Measurements from ENCODE around the gene MRM2.

MRM2 gene

GRCh38 chr7:2281541-2281940 lies 39.5 kb upstream of the MRM2 start:
- no peak for TF ChIP-seq FOXP2 (optimal IDR thresholded peaks at IDR 0.05; ENCODE audit: control extremely low read depth, extremely low read length, insufficient read depth)
- no peak for TF ChIP-seq EZH2 (IDR thresholded peaks at IDR 0.05)
- no peak for TF ChIP-seq POLR2AphosphoS5 (IDR thresholded peaks at IDR 0.05; ENCODE audit: borderline replicate concordance, low read depth, low read length)
- no peak overlapping the region for H3K4me3 ChIP-seq
- no peak overlapping the region for H3K27ac ChIP-seq
- H3K9ac ChIP-seq (ENCODE audit: insufficient read length) = no peak overlapping the region
- H3K36me3 ChIP-seq (ENCODE audit: insufficient read depth, low read length) = no peaks in the 10 kb centered on the region
- no peak for DNase-seq (ENCODE audit: low read depth, low spot score)
- no peaks in the 10 kb centered on the region for H3K9me3 ChIP-seq (ENCODE audit: low read depth, low read length)

GRCh38 chr7:2280424-2280823 lies 38.4 kb upstream of the MRM2 start:
- DNase-seq (ENCODE audit: low read depth, low spot score) = no peak
- Histone ChIP-seq H3K27ac (no peak overlapping the region), H3K36me3 (ENCODE audit: insufficient read depth, low read length) (no peaks in the 10 kb centered on the region), H3K9ac (ENCODE audit: insufficient read length) (no peak overlapping the region), H3K4me3 (no peak overlapping the region), H3K9me3 (ENCODE audit: low read depth, low read length) (no peaks in the 10 kb centered on the region)
- TF ChIP-seq POLR2AphosphoS5 (IDR thresholded peaks at IDR 0.05; ENCODE audit: borderline replicate concordance, low read depth, low read length) (no peak), FOXP2 (optimal IDR thresholded peaks at IDR 0.05; ENCODE audit: control extremely low read depth, extremely low read length, insufficient read depth) (no peak), EZH2 (IDR thresholded peaks at IDR 0.05) (no peak)

GRCh38 chr7:2279896-2280295 lies 37.9 kb upstream of the MRM2 start:
- Histone ChIP-seq H3K36me3 (ENCODE audit: insufficient read depth, low read length) (no peaks in the 10 kb centered on the region), H3K4me3 (no peak overlapping the region), H3K9ac (ENCODE audit: insufficient read length) (no peak overlapping the region), H3K27ac (0 out of 2 replicates have a peak overlapping the region, but pooled peaks have one; percentile 26), H3K9me3 (ENCODE audit: low read depth, low read length) (no peaks in the 10 kb centered on the region)
- no peak for DNase-seq (ENCODE audit: low read depth, low spot score)
- TF ChIP-seq EZH2 (IDR thresholded peaks at IDR 0.05) = no peak
- TF ChIP-seq FOXP2 (optimal IDR thresholded peaks at IDR 0.05; ENCODE audit: control extremely low read depth, extremely low read length, insufficient read depth) = no peak
- no peak for TF ChIP-seq POLR2AphosphoS5 (IDR thresholded peaks at IDR 0.05; ENCODE audit: borderline replicate concordance, low read depth, low read length)

GRCh38 chr7:2278026-2278425 lies 36.0 kb upstream of the MRM2 start:
- TF ChIP-seq POLR2AphosphoS5 (IDR thresholded peaks at IDR 0.05; ENCODE audit: borderline replicate concordance, low read depth, low read length) (no peak), EZH2 (IDR thresholded peaks at IDR 0.05) (no peak), FOXP2 (optimal IDR thresholded peaks at IDR 0.05; ENCODE audit: control extremely low read depth, extremely low read length, insufficient read depth) (no peak)
- H3K9ac ChIP-seq (ENCODE audit: insufficient read length) = no peak overlapping the region
- DNase-seq (ENCODE audit: low read depth, low spot score) = no peak
- H3K9me3 ChIP-seq (ENCODE audit: low read depth, low read length) = no peaks in the 10 kb centered on the region
- H3K4me3 ChIP-seq = no peak overlapping the region
- H3K36me3 ChIP-seq (ENCODE audit: insufficient read depth, low read length) = no peaks in the 10 kb centered on the region
- H3K27ac ChIP-seq = no peak overlapping the region

GRCh38 chr7:2276107-2276506 lies 34.1 kb upstream of the MRM2 start:
- no peak for DNase-seq (ENCODE audit: low read depth, low spot score)
- no peak overlapping the region for H3K9ac ChIP-seq (ENCODE audit: insufficient read length)
- no peak overlapping the region for H3K4me3 ChIP-seq
- no peaks in the 10 kb centered on the region for H3K9me3 ChIP-seq (ENCODE audit: low read depth, low read length)
- TF ChIP-seq POLR2AphosphoS5 (IDR thresholded peaks at IDR 0.05; ENCODE audit: borderline replicate concordance, low read depth, low read length) = no peak
- TF ChIP-seq EZH2 (IDR thresholded peaks at IDR 0.05) = no peak
- TF ChIP-seq FOXP2 (optimal IDR thresholded peaks at IDR 0.05; ENCODE audit: control extremely low read depth, extremely low read length, insufficient read depth) = no peak
- no peaks in the 10 kb centered on the region for H3K36me3 ChIP-seq (ENCODE audit: insufficient read depth, low read length)
- no peak overlapping the region for H3K27ac ChIP-seq

GRCh38 chr7:2275101-2275500 lies 33.1 kb upstream of the MRM2 start:
- H3K36me3 ChIP-seq (ENCODE audit: insufficient read depth, low read length) = no peaks in the 10 kb centered on the region
- no peak overlapping the region for H3K4me3 ChIP-seq
- no peak for DNase-seq (ENCODE audit: low read depth, low spot score)
- no peak overlapping the region for H3K27ac ChIP-seq
- H3K9ac ChIP-seq (ENCODE audit: insufficient read length) = no peak overlapping the region
- no peaks in the 10 kb centered on the region for H3K9me3 ChIP-seq (ENCODE audit: low read depth, low read length)
- TF ChIP-seq POLR2AphosphoS5 (IDR thresholded peaks at IDR 0.05; ENCODE audit: borderline replicate concordance, low read depth, low read length) (no peak), EZH2 (IDR thresholded peaks at IDR 0.05) (no peak), FOXP2 (optimal IDR thresholded peaks at IDR 0.05; ENCODE audit: control extremely low read depth, extremely low read length, insufficient read depth) (no peak)

- Histone ChIP-seq H3K9me3 (ENCODE audit: low read depth, low read length) (no peaks in the 10 kb centered on the region), H3K27ac (no peak overlapping the region), H3K9ac (ENCODE audit: insufficient read length) (no peak overlapping the region), H3K36me3 (ENCODE audit: insufficient read depth, low read length) (no peaks in the 10 kb centered on the region), H3K4me3 (no peak overlapping the region)
- no peak for DNase-seq (ENCODE audit: low read depth, low spot score)
- TF ChIP-seq POLR2AphosphoS5 (IDR thresholded peaks at IDR 0.05; ENCODE audit: borderline replicate concordance, low read depth, low read length) = no peak
- no peak for TF ChIP-seq EZH2 (IDR thresholded peaks at IDR 0.05)
- no peak for TF ChIP-seq FOXP2 (optimal IDR thresholded peaks at IDR 0.05; ENCODE audit: control extremely low read depth, extremely low read length, insufficient read depth)
These were observed 32.7 kb upstream of the MRM2 start for GRCh38 chr7:2274666-2275065.

- no peaks in the 10 kb centered on the region for H3K9me3 ChIP-seq (ENCODE audit: low read depth, low read length)
- TF ChIP-seq EZH2 (IDR thresholded peaks at IDR 0.05) (no peak), FOXP2 (optimal IDR thresholded peaks at IDR 0.05; ENCODE audit: control extremely low read depth, extremely low read length, insufficient read depth) (no peak), POLR2AphosphoS5 (IDR thresholded peaks at IDR 0.05; ENCODE audit: borderline replicate concordance, low read depth, low read length) (no peak)
- H3K9ac ChIP-seq (ENCODE audit: insufficient read length) = no peak overlapping the region
- H3K4me3 ChIP-seq = no peak overlapping the region
- H3K27ac ChIP-seq = no peak overlapping the region
- H3K36me3 ChIP-seq (ENCODE audit: insufficient read depth, low read length) = no peaks in the 10 kb centered on the region
- no peak for DNase-seq (ENCODE audit: low read depth, low spot score)
These were observed 31.9 kb upstream of the MRM2 start for GRCh38 chr7:2273866-2274265.

- no peaks in the 10 kb centered on the region for H3K36me3 ChIP-seq (ENCODE audit: insufficient read depth, low read length)
- H3K4me3 ChIP-seq = no peak overlapping the region
- TF ChIP-seq EZH2 (IDR thresholded peaks at IDR 0.05) = no peak
- TF ChIP-seq FOXP2 (optimal IDR thresholded peaks at IDR 0.05; ENCODE audit: control extremely low read depth, extremely low read length, insufficient read depth) = no peak
- no peak for TF ChIP-seq POLR2AphosphoS5 (IDR thresholded peaks at IDR 0.05; ENCODE audit: borderline replicate concordance, low read depth, low read length)
- DNase-seq (ENCODE audit: low read depth, low spot score) = no peak
- H3K27ac ChIP-seq = no peak overlapping the region
- H3K9me3 ChIP-seq (ENCODE audit: low read depth, low read length) = no peaks in the 10 kb centered on the region
- no peak overlapping the region for H3K9ac ChIP-seq (ENCODE audit: insufficient read length)
These were observed 30.0 kb upstream of the MRM2 start for GRCh38 chr7:2272031-2272430.

All from SK-N-MC (cell line).